GM21717 (cell line): ENCODE measurements around the gene CCDC187.

Experiments
- ATAC-seq: cut with Tn5 transposase; IDR thresholded peaks from one replicate; pipeline ENCODE4 v1.9.1; 2021; ENCODE audit warnings: mild to moderate bottlenecking, moderate library complexity; ENCODE audit not compliant: unreplicated experiment

The CCDC187 gene

GRCh38 chr9:136313111-136314055 lies 9.5 kb upstream of the CCDC187 start:
- ATAC-seq: no peak

- ATAC-seq: no peak
These were observed 8.5 kb upstream of the CCDC187 start for GRCh38 chr9:136312436-136312835.

- no peak for ATAC-seq
These were observed 8.1 kb upstream of the CCDC187 start for GRCh38 chr9:136312009-136312375.

GRCh38 chr9:136311051-136312008 lies 7.4 kb upstream of the CCDC187 start:
- ATAC-seq: no peak

DNA sequence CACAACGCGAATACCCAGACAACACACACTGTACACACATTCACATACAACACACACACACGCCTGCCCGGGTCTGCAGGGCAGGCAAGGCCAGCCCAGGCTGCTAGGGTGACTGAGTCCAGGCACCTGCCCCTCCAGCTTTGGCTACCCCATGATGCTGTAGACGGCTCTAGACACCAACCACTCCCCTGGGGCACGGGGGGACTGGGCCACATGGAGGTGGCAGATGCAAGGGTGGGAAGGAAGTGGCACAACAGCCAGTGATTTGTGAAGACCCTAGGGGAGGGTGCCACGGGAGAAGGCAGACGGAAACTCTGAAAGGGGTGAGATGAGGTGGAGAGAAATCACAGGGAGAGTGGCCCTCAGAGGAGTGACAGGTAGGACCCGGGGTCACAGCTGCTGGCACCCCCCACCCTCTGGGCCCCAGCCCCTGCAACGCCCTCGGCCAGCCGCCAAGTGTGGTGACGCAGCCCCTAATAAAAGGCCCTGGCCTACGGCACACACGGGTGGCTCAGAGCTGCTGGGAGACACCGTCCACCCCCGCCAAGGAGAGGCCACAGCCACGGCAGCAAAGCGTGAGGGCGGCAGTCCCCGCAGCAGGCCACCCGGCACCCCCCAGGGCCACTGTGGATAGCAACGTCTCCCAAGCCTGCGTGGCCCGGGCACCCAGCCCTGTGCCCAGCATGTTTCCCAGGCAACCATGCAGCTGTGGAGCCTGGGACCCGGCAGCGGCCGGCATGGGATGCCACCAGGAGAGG lies 6.6 kb upstream of the CCDC187 start:
- ATAC-seq: no peak

DNA sequence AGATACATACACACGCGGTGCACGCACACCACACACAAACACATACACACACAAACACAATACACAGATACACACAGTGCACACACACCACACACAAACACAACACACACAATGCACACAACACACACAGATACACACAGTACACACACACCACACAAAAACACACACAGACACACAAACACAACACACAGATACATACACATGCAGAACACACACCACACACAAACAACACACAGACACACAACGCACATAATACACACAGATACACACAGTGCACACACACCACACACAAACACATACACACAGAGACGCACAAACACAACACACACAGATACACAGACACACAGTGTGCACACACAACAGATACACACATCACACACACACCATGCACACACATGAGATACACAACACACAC lies 5.9 kb upstream of the CCDC187 start:
- ATAC-seq: no peak

DNA sequence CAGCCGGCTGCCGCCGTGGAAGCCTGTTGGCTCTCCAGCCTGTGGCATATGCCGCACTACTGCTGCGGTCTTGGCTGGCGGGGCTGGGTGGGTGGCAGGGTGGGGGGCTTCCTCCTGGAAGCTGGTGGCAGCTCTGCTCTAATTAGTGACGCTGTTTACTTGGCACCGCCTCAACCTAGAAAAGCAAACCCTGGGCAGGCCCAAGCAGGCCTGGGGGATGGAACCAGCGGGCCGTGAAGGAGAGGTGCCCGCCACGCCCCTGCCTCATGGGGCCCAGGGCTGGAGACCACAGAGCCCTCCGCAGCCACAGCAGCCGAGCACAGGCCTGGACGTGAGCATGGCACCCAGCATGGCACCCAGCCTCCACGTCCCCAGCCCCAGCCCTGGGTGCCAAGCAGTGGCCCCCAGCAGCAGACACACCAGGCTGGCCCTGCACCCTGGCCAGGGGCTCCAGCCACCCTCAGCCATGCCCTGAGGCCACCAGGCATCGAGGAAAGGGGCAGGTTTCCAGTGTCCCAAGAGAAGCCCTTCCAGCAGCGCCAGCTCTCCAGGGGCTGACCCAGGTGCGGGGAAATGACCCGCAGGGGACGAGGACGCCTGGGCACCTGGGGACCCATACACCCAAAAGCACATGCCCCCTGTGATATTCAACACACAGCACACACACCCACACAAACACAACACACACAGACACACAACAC lies 5.4 kb upstream of the CCDC187 start:
- no peak for ATAC-seq

DNA sequence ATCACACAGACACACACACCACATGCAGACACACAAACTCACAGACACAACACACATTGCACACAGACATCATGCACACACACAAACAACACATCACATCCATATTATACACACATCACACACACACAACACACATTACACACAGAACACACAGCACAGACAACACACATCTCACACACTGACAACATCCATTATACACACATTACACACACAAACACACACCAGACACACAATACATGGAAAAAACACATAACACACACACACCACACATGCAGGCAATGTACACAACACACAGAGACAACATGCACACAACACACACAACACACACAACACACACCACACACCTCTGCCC lies 4.8 kb upstream of the CCDC187 start:
- no peak for ATAC-seq

DNA sequence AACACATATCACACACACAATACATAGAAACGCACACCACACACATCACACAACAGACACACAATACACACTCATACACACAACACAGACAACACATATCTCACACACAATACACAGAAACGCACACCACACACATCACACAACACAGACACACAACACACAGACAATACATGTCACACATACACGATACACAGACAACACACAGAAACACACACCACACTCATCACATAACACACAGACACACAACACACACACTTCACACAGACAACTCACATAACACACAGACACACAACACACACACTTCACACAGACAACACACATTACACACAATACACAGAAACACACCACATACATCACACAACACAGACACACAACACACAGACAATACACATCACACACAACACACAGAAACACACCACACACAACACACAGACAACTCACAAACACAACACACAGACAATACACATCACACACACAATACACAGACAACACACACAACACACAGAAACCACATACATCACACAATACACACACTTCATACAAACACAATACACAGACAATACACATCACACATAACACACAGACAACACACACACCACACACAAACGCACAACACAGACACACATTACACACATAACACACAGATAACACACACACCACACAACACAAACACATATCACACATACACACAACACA lies 4.3 kb upstream of the CCDC187 start:
- no peak for ATAC-seq

- no peak for ATAC-seq
These were observed 3.4 kb upstream of the CCDC187 start for GRCh38 chr9:136307215-136307750.

- no peak for ATAC-seq
These were observed 2.6 kb upstream of the CCDC187 start for GRCh38 chr9:136306211-136307208.

- no peak for ATAC-seq
These were observed 1.9 kb upstream of the CCDC187 start for GRCh38 chr9:136305804-136306203.

- ATAC-seq: no peak
These were observed 1.1 kb upstream of the CCDC187 start for GRCh38 chr9:136304981-136305380.

GRCh38 chr9:136304456-136304855 lies 562 bp upstream of the CCDC187 start:
- no peak for ATAC-seq

DNA sequence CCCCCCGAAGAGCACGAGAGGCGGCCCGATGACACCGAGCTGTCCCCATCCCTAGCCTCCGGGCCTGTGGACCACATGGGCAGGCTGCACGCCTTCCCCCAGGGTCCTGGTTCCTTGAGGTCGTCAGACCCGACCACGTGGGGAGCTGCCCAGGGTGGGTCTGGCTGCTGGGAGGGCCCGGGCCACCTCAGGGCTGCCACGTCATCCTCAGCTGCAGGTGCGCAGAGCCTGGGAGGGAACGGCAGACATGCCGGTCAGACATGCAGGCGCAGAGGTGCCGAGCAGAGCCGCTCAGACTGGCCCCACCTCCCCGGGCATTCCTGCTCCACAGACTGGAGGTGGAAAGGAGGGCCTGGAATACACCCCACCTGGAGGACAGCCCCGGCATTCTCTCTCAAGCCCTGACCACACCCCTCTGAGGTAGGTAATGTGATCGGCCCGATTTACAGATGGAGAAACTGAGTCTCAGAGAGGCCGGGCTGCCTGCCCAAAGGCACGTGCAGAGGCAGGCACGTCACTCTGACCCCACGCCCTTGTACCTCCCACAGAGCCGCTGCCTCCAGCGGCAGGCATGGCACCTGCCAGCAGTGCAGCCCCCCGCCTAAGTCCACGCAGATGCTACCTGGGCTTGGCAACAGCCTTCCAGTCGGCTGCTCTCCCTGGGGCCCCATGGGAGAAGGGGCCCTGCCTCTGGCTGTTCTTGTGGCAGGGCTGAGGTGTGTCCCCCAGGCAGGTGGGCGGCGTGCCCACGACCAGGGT lies 649 bp downstream of the CCDC187 start:
- ATAC-seq: no peak

DNA sequence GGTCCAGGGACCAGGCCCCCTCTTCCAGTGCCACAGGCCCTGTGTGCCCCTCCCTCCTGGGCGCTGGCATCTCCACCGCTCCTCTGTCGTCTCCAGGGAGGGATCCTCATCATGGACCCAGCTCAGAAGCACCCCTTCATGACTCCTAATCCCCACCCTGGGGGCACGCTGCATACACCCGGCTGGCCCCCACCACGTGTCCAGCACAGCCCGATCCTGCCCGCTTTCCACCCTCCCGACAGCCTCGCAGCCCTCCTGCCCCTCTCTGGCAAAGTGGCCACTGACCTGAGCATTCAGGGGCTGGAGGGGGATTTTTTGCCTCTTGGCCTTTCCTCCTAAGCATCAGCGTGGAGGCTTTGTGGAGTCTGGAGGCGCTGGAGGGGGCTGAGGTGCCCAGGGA lies 1.4 kb downstream of the CCDC187 start:
- no peak for ATAC-seq

DNA sequence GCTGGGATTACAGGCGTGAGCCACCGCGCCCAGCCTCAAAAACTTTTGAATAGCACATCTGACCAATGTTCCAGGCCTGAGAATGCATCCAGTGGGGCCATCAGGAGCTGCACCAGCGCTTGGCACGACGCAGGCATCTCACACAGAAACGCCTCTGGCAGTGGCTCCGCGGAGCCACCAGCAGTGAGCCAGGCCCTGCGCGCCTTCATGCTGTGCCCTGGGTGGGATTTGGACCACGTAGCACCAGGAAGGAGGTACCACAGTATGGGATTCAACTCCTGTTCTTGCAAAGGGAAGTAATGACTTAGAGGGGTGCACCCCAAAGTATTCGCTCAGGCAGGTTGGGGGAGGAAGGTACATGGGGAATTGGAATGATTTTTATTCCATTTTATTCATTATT lies 3.0 kb downstream of the CCDC187 start:
- no peak for ATAC-seq
